Hepatocyte (in vitro differentiated cells): ENCODE measurements around the gene MAGI1. TPM values are rescaled to one million over a fixed set of nuclear protein-coding genes. Genes with fewer than 3 reads are reported as not detected.
A peak's percentile ranks its signal among the peaks of the same experiment; 100 is the strongest.

Experiments used
- DNase-seq: peaks from one replicate; pipeline ENCODE4 v3.0.0-alpha.2; 2016; ENCODE audit warnings: low spot score
- H2AFZ ChIP-seq: fragments of 200-600 bp; sonication (generic); 2 replicates; pipeline ENCODE4 v1.6.0; 2016; ENCODE audit warnings: antibody characterized with exemption, mild to moderate bottlenecking
- H3K27ac ChIP-seq: fragments of 200-600 bp; sonication (generic); 2 replicates; pipeline ENCODE4 v1.5.1; 2016; ENCODE audit warnings: mild to moderate bottlenecking
- H3K27me3 ChIP-seq: fragments of 200-600 bp; sonication (generic); 2 replicates; pipeline ENCODE4 v1.6.1; 2016
- H3K36me3 ChIP-seq: fragments of 200-600 bp; sonication (generic); replicated peaks from 2 replicates; pipeline ENCODE4 v1.5.1; 2016; ENCODE audit warnings: low read depth; ENCODE audit not compliant: insufficient read depth
- H3K4me1 ChIP-seq: fragments of 200-600 bp; sonication (generic); 2 replicates; pipeline ENCODE4 v1.5.1; 2016; ENCODE audit warnings: mild to moderate bottlenecking, moderate library complexity; ENCODE audit not compliant: insufficient read depth
- H3K4me2 ChIP-seq: fragments of 200-600 bp; sonication (generic); 2 replicates; pipeline ENCODE4 v1.6.0; 2016
- H3K4me3 ChIP-seq: fragments of 200-600 bp; sonication (generic); 2 replicates; pipeline ENCODE4 v1.5.1; 2016; ENCODE audit warnings: mild to moderate bottlenecking
- H3K79me2 ChIP-seq: fragments of 200-600 bp; sonication (generic); 2 replicates; pipeline ENCODE4 v1.6.0; 2017; ENCODE audit warnings: mild to moderate bottlenecking
- H3K9me2 ChIP-seq: fragments of 200-600 bp; sonication (generic); replicated peaks from 2 replicates; pipeline ENCODE4 v1.6.0; 2017; ENCODE audit warnings: mild to moderate bottlenecking; ENCODE audit not compliant: insufficient read depth
- H3K9me3 ChIP-seq: fragments of 200-600 bp; sonication (generic); 2 replicates; pipeline ENCODE4 v1.5.1; 2016; ENCODE audit warnings: low read depth, mild to moderate bottlenecking
- H4K20me1 ChIP-seq: fragments of 200-600 bp; sonication (generic); 2 replicates; pipeline ENCODE4 v1.6.0; 2016; ENCODE audit warnings: mild to moderate bottlenecking; ENCODE audit not compliant: insufficient read depth, poor library complexity, severe bottlenecking
- CTCF ChIP-seq: fragments of 200-600 bp; sonication (generic); IDR thresholded peaks from 2 replicates; pipeline ENCODE4 v1.5.1; 2016; ENCODE audit warnings: antibody characterized with exemption, mild to moderate bottlenecking; ENCODE audit not compliant: poor library complexity
- EZH2 ChIP-seq: fragments of 200-600 bp; sonication (generic); IDR thresholded peaks from 2 replicates; pipeline ENCODE4 v1.6.1; 2016; ENCODE audit warnings: antibody characterized with exemption, mild to moderate bottlenecking, borderline replicate concordance
- EZH2phosphoT487 ChIP-seq: fragments of 200-600 bp; sonication (generic); IDR thresholded peaks from one replicate; pipeline ENCODE4 v1.6.1; 2018; ENCODE audit warnings: antibody characterized with exemption, mild to moderate bottlenecking, low read depth, moderate library complexity; ENCODE audit not compliant: unreplicated experiment, severe bottlenecking
- WGBS: methylation state at CpG from one replicate; pipeline ENCODE4 v1.1.6; 2016; ENCODE audit warnings: low lambda C conversion rate; ENCODE audit errors: missing lambda C conversion rate; 5-methylcytosine and 5-hydroxymethylcytosine counted together
- polyA plus RNA-seq: library from polyadenylated mRNA; unstranded; fragments of >200 nt; fragmentation: Nextera tagmentation; extraction: Ambion mirVana; gene quantifications from 2 replicates; pipeline ENCODE4 v1.2.1, GENCODE V29; 2016
- total RNA-seq: library from RNA; depleted of rRNA; stranded (reverse); fragments of >200 nt; gene quantifications from 2 replicates; pipeline ENCODE4 v1.2.3, GENCODE V29; 2014

MAGI1 gene
- total and polyA plus RNA-seq, 2 experiments from 2014 or later = 26.2 to 43.5 TPM

GRCh38 chr3:65600888-65601287 lies 437.8 kb downstream of the MAGI1 start:
- no peaks in the 10 kb centered on the region for H3K4me1 ChIP-seq
- DNase-seq = no peak
- TF ChIP-seq EZH2 (no peak), CTCF (no peak), EZH2phosphoT487 (no peak)
- H3K4me3 ChIP-seq = no peak overlapping the region
- WGBS = 78% methylated on average over 2 of the region's 2 CpGs
- H2AFZ ChIP-seq = no peak overlapping the region
- peaks cover 5% of the 10 kb centered on the region for H3K27me3 ChIP-seq
- H3K79me2 ChIP-seq = peaks cover 37% of the 10 kb centered on the region
- no peak overlapping the region for H3K27ac ChIP-seq
- no peaks in the 10 kb centered on the region for H3K9me3 ChIP-seq
- H3K9me2 ChIP-seq = no peaks in the 10 kb centered on the region
- H4K20me1 ChIP-seq = no peaks in the 10 kb centered on the region
- H3K36me3 ChIP-seq = no peaks in the 10 kb centered on the region
- H3K4me2 ChIP-seq = no peak overlapping the region

- H3K4me2 ChIP-seq = peak overlapping the region; percentile 86
Observed at GRCh38 chr3:65597952-65598413, 440.7 kb downstream of the MAGI1 start.

GRCh38 chr3:65597226-65597951 lies 441.3 kb downstream of the MAGI1 start:
- no peaks in the 10 kb centered on the region for H3K9me3 ChIP-seq
- H3K27ac ChIP-seq = peak overlapping the region; percentile 45
- H3K27me3 ChIP-seq = peaks cover 5% of the 10 kb centered on the region
- no peaks in the 10 kb centered on the region for H3K4me1 ChIP-seq
- no peaks in the 10 kb centered on the region for H3K36me3 ChIP-seq
- no peaks in the 10 kb centered on the region for H3K9me2 ChIP-seq
- 4% methylated on average over 25 of the region's 34 CpGs for WGBS
- H2AFZ ChIP-seq = no peak overlapping the region
- peak; percentile 42 for DNase-seq
- H3K4me2 ChIP-seq = peak overlapping the region; percentile 86
- peak overlapping the region; percentile 27 for H3K4me3 ChIP-seq
- peak; percentile 40 for TF ChIP-seq EZH2
- no peak for TF ChIP-seq EZH2phosphoT487
- no peaks in the 10 kb centered on the region for H4K20me1 ChIP-seq
- H3K79me2 ChIP-seq = peaks cover 50% of the 10 kb centered on the region

More at GRCh38 chr3:65597952-65598413, 440.7 kb downstream of the MAGI1 start:
- Histone ChIP-seq H3K27ac (no peak overlapping the region), H3K9me3 (no peaks in the 10 kb centered on the region), H3K4me3 (peak overlapping the region; percentile 27), H3K79me2 (peaks cover 47% of the 10 kb centered on the region), H4K20me1 (no peaks in the 10 kb centered on the region), H3K36me3 (no peaks in the 10 kb centered on the region), H3K27me3 (peaks cover 5% of the 10 kb centered on the region), H2AFZ (no peak overlapping the region), H3K9me2 (no peaks in the 10 kb centered on the region), H3K4me1 (no peaks in the 10 kb centered on the region)
- peak; percentile 14 for DNase-seq
- peak; percentile 37 for TF ChIP-seq EZH2
- no peak for TF ChIP-seq EZH2phosphoT487
- 21% methylated on average over 20 of the region's 20 CpGs for WGBS

- Histone ChIP-seq H3K79me2 (peaks cover 52% of the 10 kb centered on the region), H3K9me2 (no peaks in the 10 kb centered on the region), H3K4me2 (peak overlapping the region; percentile 86), H2AFZ (peak overlapping the region; percentile 2), H3K9me3 (no peaks in the 10 kb centered on the region), H3K27ac (peak overlapping the region; percentile 45), H3K4me3 (peak overlapping the region; percentile 17), H4K20me1 (no peaks in the 10 kb centered on the region), H3K36me3 (no peaks in the 10 kb centered on the region), H3K27me3 (peaks cover 5% of the 10 kb centered on the region), H3K4me1 (no peaks in the 10 kb centered on the region)
- WGBS = 13% methylated on average over 11 of the region's 13 CpGs
- TF ChIP-seq EZH2 (no peak), EZH2phosphoT487 (no peak), CTCF (no peak)
- no peak for DNase-seq
Observed at GRCh38 chr3:65596571-65597225, 442.0 kb downstream of the MAGI1 start.
